ENCODE data around the gene MS4A1. TPM values are rescaled to one million over a fixed set of nuclear protein-coding genes. Genes with fewer than 3 reads are reported as not detected.
"Not testable (repeated sequence)": the region's sequence is repeated elsewhere in the genome, so short reads cannot be mapped to it uniquely, and the experiment has no call there.

Gene MS4A1
- total and polyA plus RNA-seq, 2 experiments from 2014 or later = 0.23 TPM; not detected in 1

GRCh38 chr11:60433401-60433800 lies 22.2 kb upstream of the MS4A1 start (continued):
- no peak for TF ChIP-seq ETS1 (IDR thresholded peaks at IDR 0.05)
- no peak for TF ChIP-seq NANOG (IDR thresholded peaks at IDR 0.05; ENCODE audit: borderline replicate concordance)

GRCh38 chr11:60447070-60447469 lies 8.6 kb upstream of the MS4A1 start:
- H3K79me2 ChIP-seq (replicated peaks; ENCODE audit: insufficient read depth) = no peaks in the 10 kb centered on the region
- DNase-seq (ENCODE audit: low spot score) = no peak
- Mint-ChIP-seq H3K4me3 (no peak overlapping the region), H3K4me1 (no peaks in the 10 kb centered on the region), H3K9me3 (peaks cover 19% of the 10 kb centered on the region), H3K27me3 (ENCODE audit: insufficient read depth, low read depth, poor library complexity) (no peaks in the 10 kb centered on the region), H3K27ac (no peak overlapping the region), H3K36me3 (ENCODE audit: low read depth) (peaks cover 7% of the 10 kb centered on the region; the same call in 2 of the 3 replicates)
- no peak overlapping the region for H2AFZ ChIP-seq
- H3K27me3 ChIP-seq (ENCODE audit: insufficient read depth) = no peaks in the 10 kb centered on the region
- no peaks in the 10 kb centered on the region for H3K36me3 ChIP-seq (ENCODE audit: insufficient read depth)
- no peak for ATAC-seq
- H4K20me1 ChIP-seq (replicated peaks; ENCODE audit: insufficient read depth) = no peaks in the 10 kb centered on the region
- H3K9me2 ChIP-seq (ENCODE audit: insufficient read depth) = peaks cover 5% of the 10 kb centered on the region; the same call in 1 of the 2 replicates
- H3K4me1 ChIP-seq (ENCODE audit: insufficient read depth) = no peaks in the 10 kb centered on the region
- no peak overlapping the region for H3K4me3 ChIP-seq
- H3K4me2 ChIP-seq = no peak overlapping the region
- no peak for TF ChIP-seq CTCF (conservative IDR thresholded peaks at IDR 0.05; ENCODE audit: low read depth in 2 of 2)
- TF ChIP-seq EZH2 (IDR thresholded peaks at IDR 0.05; ENCODE audit: low read depth, unreplicated experiment) = no peak
- no peak for TF ChIP-seq EZH2phosphoT487 (IDR thresholded peaks at IDR 0.05; ENCODE audit: unreplicated experiment)
- TF ChIP-seq ETS1 (IDR thresholded peaks at IDR 0.05) = no peak
- TF ChIP-seq CREB1 (CRISPR knock-in tag; IDR thresholded peaks at IDR 0.05; ENCODE audit: low read depth) = no peak
- TF ChIP-seq STAT1 (IDR thresholded peaks at IDR 0.05; ENCODE audit: unreplicated experiment) = no peak
- no peak for TF ChIP-seq ZNF331 (CRISPR knock-in tag; IDR thresholded peaks at IDR 0.05; ENCODE audit: low read depth)
- H3K27ac ChIP-seq (ENCODE audit: low read depth) = no peak overlapping the region
- H3F3A ChIP-seq (replicated peaks; ENCODE audit: low read depth) = no peaks in the 10 kb centered on the region

- Histone ChIP-seq H3K9me2 (ENCODE audit: insufficient read depth) (peaks cover 5% of the 10 kb centered on the region; the same call in 1 of the 2 replicates), H3K27ac (ENCODE audit: low read depth) (no peak overlapping the region), H4K20me1 (replicated peaks; ENCODE audit: insufficient read depth) (no peaks in the 10 kb centered on the region), H3K4me3 (no peak overlapping the region), H3K4me1 (ENCODE audit: insufficient read depth) (no peaks in the 10 kb centered on the region), H3K36me3 (ENCODE audit: insufficient read depth) (no peaks in the 10 kb centered on the region), H3K79me2 (replicated peaks; ENCODE audit: insufficient read depth) (no peaks in the 10 kb centered on the region), H3K4me2 (no peak overlapping the region), H3F3A (replicated peaks; ENCODE audit: low read depth) (no peaks in the 10 kb centered on the region), H3K27me3 (ENCODE audit: insufficient read depth) (no peaks in the 10 kb centered on the region), H2AFZ (no peak overlapping the region)
- TF ChIP-seq EZH2 (IDR thresholded peaks at IDR 0.05; ENCODE audit: low read depth, unreplicated experiment) = no peak
- no peak for TF ChIP-seq POLR2AphosphoS5 (IDR thresholded peaks at IDR 0.05; ENCODE audit: low read depth)
- TF ChIP-seq CTCF (conservative IDR thresholded peaks at IDR 0.05; ENCODE audit: low read depth in 2 of 2) = no peak
- Mint-ChIP-seq H3K4me3 (no peak overlapping the region), H3K9me3 (peaks cover 22% of the 10 kb centered on the region), H3K4me1 (no peaks in the 10 kb centered on the region), H3K36me3 (ENCODE audit: low read depth) (peaks cover 7% of the 10 kb centered on the region; the same call in 2 of the 3 replicates), H3K27me3 (ENCODE audit: insufficient read depth, low read depth, poor library complexity) (no peaks in the 10 kb centered on the region), H3K27ac (no peak overlapping the region)
- DNase-seq (ENCODE audit: low spot score) = no peak
- no peak for ATAC-seq
These were observed 7.8 kb upstream of the MS4A1 start for GRCh38 chr11:60447846-60448245.

GRCh38 chr11:60451185-60451584 lies 4.5 kb upstream of the MS4A1 start:
- H3K4me1 Mint-ChIP-seq; ATAC-seq; H3K4me1 ChIP-seq (ENCODE audit: insufficient read depth); H4K20me1 ChIP-seq (replicated peaks; ENCODE audit: insufficient read depth); H3K27me3 ChIP-seq (ENCODE audit: insufficient read depth); H3K9me2 ChIP-seq (ENCODE audit: insufficient read depth); H3K36me3 Mint-ChIP-seq (ENCODE audit: low read depth); H3K4me3 Mint-ChIP-seq; H2AFZ ChIP-seq; H3K79me2 ChIP-seq (replicated peaks; ENCODE audit: insufficient read depth); DNase-seq (ENCODE audit: low spot score); H3F3A ChIP-seq (replicated peaks; ENCODE audit: low read depth); H3K27ac Mint-ChIP-seq; H3K4me3 ChIP-seq; H3K4me2 ChIP-seq; H3K27me3 Mint-ChIP-seq (ENCODE audit: insufficient read depth, low read depth, poor library complexity); H3K27ac ChIP-seq (ENCODE audit: low read depth); H3K36me3 ChIP-seq (ENCODE audit: insufficient read depth): not testable (repeated sequence)
- peaks cover 22% of the 10 kb centered on the region for H3K9me3 Mint-ChIP-seq

Measured in GM23338 (cell line).